Measurements from ENCODE around the gene UBE2S.
A peak's percentile ranks its signal among the peaks of the same experiment; 100 is the strongest.

The UBE2S gene

DNA sequence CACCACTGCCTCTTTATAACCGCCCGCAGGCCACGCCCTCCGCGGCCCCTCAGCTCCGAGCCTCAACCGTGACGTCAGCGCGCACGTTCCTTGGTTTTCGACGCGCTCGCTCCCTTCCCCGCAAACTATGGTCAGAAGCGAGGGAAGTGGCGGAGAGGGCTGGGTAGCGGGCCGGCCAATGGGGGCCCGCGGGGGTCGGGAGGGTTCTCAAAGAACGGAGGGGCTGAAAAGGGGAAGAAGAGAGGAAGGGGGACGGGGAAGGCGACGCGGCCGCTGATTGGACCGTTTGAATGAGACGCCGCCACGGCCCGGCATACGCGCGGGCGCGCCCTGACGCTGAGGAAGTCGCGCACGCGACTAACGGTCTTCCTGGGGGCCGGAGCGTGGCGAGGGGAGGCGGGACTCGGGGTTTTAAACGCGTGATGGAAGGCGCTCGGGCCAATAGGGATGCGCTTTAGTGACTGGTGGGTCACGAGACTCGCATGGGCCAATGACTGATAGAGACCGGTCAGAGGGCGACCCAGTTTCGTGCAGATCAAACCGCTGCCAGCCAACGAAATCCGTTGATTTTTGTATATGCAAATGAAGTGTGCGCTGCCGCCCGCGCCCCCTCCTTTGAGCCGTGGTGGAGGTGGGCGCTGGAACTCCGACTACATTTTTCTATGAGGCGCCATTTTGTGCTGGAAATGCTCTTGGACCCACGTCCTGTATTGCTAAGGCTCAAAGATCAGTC, 378 bp upstream of the UBE2S start (continued):
- TF ChIP-seq, protein P1, sequence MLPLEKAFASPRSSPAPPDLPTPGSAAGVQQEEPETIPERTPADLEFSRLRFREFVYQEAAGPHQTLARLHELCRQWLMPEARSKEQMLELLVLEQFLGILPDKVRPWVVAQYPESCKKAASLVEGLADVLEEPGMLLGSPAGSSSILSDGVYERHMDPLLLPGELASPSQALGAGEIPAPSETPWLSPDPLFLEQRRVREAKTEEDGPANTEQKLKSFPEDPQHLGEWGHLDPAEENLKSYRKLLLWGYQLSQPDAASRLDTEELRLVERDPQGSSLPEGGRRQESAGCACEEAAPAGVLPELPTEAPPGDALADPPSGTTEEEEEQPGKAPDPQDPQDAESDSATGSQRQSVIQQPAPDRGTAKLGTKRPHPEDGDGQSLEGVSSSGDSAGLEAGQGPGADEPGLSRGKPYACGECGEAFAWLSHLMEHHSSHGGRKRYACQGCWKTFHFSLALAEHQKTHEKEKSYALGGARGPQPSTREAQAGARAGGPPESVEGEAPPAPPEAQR (tag by site-specific recombination; IDR thresholded peaks at IDR 0.05), result no peak; the same call in 1 of the 2 replicates
- TF ChIP-seq, protein P2, sequence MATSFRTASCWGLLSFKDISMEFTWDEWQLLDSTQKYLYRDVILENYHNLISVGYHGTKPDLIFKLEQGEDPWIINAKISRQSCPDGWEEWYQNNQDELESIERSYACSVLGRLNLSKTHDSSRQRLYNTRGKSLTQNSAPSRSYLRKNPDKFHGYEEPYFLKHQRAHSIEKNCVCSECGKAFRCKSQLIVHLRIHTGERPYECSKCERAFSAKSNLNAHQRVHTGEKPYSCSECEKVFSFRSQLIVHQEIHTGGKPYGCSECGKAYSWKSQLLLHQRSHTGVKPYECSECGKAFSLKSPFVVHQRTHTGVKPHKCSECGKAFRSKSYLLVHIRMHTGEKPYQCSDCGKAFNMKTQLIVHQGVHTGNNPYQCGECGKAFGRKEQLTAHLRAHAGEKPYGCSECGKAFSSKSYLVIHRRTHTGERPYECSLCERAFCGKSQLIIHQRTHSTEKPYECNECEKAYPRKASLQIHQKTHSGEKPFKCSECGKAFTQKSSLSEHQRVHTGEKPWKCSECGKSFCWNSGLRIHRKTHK (tag by site-specific recombination; IDR thresholded peaks at IDR 0.05), result no peak
- no peak for TF ChIP-seq PRDM1 (tag by site-specific recombination; IDR thresholded peaks at IDR 0.05)
- no peak for TF ChIP-seq ZNF658 (tag by site-specific recombination; IDR thresholded peaks at IDR 0.05)
- no peak for TF ChIP-seq SCRT1 (tag by site-specific recombination; IDR thresholded peaks at IDR 0.05; ENCODE audit: borderline replicate concordance)
- TF ChIP-seq ZNF114 (tag by site-specific recombination; IDR thresholded peaks at IDR 0.05), result no peak
- TF ChIP-seq TRIM28 (IDR thresholded peaks at IDR 0.05; ENCODE audit: borderline replicate concordance, low read length), result no peak
- TF ChIP-seq, protein P3, sequence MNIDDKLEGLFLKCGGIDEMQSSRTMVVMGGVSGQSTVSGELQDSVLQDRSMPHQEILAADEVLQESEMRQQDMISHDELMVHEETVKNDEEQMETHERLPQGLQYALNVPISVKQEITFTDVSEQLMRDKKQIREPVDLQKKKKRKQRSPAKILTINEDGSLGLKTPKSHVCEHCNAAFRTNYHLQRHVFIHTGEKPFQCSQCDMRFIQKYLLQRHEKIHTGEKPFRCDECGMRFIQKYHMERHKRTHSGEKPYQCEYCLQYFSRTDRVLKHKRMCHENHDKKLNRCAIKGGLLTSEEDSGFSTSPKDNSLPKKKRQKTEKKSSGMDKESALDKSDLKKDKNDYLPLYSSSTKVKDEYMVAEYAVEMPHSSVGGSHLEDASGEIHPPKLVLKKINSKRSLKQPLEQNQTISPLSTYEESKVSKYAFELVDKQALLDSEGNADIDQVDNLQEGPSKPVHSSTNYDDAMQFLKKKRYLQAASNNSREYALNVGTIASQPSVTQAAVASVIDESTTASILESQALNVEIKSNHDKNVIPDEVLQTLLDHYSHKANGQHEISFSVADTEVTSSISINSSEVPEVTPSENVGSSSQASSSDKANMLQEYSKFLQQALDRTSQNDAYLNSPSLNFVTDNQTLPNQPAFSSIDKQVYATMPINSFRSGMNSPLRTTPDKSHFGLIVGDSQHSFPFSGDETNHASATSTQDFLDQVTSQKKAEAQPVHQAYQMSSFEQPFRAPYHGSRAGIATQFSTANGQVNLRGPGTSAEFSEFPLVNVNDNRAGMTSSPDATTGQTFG (tag by site-specific recombination; IDR thresholded peaks at IDR 0.05; ENCODE audit: borderline replicate concordance), result no peak
- TF ChIP-seq, protein P4, sequence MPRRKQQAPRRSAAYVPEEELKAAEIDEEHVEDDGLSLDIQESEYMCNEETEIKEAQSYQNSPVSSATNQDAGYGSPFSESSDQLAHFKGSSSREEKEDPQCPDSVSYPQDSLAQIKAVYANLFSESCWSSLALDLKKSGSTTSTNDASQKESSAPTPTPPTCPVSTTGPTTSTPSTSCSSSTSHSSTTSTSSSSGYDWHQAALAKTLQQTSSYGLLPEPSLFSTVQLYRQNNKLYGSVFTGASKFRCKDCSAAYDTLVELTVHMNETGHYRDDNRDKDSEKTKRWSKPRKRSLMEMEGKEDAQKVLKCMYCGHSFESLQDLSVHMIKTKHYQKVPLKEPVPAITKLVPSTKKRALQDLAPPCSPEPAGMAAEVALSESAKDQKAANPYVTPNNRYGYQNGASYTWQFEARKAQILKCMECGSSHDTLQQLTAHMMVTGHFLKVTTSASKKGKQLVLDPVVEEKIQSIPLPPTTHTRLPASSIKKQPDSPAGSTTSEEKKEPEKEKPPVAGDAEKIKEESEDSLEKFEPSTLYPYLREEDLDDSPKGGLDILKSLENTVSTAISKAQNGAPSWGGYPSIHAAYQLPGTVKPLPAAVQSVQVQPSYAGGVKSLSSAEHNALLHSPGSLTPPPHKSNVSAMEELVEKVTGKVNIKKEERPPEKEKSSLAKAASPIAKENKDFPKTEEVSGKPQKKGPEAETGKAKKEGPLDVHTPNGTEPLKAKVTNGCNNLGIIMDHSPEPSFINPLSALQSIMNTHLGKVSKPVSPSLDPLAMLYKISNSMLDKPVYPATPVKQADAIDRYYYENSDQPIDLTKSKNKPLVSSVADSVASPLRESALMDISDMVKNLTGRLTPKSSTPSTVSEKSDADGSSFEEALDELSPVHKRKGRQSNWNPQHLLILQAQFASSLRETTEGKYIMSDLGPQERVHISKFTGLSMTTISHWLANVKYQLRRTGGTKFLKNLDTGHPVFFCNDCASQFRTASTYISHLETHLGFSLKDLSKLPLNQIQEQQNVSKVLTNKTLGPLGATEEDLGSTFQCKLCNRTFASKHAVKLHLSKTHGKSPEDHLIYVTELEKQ (tag by site-specific recombination; IDR thresholded peaks at IDR 0.05; ENCODE audit: borderline replicate concordance), result peak; percentile 61
- 0 out of 2 replicates have a peak, but pooled peaks have one; percentile 49 for TF ChIP-seq ZFP37 (tag by site-specific recombination; IDR thresholded peaks at IDR 0.05)
- no peak for TF ChIP-seq ZNF624 (tag by site-specific recombination; IDR thresholded peaks at IDR 0.05)
- TF ChIP-seq ZBTB21 (tag by site-specific recombination; IDR thresholded peaks at IDR 0.05), result peak; percentile 97
- TF ChIP-seq, protein P5, sequence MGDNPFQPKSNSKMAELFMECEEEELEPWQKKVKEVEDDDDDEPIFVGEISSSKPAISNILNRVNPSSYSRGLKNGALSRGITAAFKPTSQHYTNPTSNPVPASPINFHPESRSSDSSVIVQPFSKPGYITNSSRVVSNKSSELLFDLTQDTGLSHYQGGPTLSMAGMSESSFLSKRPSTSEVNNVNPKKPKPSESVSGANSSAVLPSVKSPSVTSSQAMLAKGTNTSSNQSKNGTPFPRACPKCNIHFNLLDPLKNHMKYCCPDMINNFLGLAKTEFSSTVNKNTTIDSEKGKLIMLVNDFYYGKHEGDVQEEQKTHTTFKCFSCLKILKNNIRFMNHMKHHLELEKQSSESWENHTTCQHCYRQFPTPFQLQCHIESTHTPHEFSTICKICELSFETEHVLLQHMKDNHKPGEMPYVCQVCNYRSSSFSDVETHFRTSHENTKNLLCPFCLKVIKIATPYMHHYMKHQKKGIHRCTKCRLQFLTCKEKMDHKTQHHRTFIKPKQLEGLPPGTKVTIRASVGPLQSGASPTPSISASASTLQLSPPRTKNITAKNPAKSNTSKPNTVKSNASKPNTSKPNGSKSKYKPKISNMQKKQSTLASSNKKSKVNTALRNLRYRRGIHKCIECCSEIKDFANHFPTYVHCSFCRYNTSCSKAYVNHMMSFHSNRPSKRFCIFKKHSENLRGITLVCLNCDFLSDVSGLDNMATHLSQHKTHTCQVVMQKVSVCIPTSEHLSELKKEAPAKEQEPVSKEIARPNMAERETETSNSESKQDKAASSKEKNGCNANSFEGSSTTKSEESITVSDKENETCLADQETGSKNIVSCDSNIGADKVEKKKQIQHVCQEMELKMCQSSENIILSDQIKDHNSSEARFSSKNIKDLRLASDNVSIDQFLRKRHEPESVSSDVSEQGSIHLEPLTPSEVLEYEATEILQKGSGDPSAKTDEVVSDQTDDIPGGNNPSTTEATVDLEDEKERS (tag by site-specific recombination; IDR thresholded peaks at IDR 0.05), result no peak
- no peak for TF ChIP-seq ZNF140 (tag by site-specific recombination; IDR thresholded peaks at IDR 0.05)
- TF ChIP-seq ZNF626 (tag by site-specific recombination; IDR thresholded peaks at IDR 0.05), result no peak
- TF ChIP-seq SP7 (tag by site-specific recombination; IDR thresholded peaks at IDR 0.05), result peak; percentile 84
- 0 out of 2 replicates have a peak, but pooled peaks have one; percentile 69 for TF ChIP-seq ZSCAN23 (tag by site-specific recombination; IDR thresholded peaks at IDR 0.05)
- TF ChIP-seq OSR2 (tag by site-specific recombination; IDR thresholded peaks at IDR 0.05), result no peak
- no peak for TF ChIP-seq ZNF214 (tag by site-specific recombination; IDR thresholded peaks at IDR 0.05; ENCODE audit: borderline replicate concordance)
- TF ChIP-seq KLF16 (tag by site-specific recombination; IDR thresholded peaks at IDR 0.05), result peak; percentile 86

Measured in HEK293 (cell line).